ENCODE results near the gene APEX1.

- TF ChIP-seq CTCF (IDR thresholded peaks at IDR 0.05; ENCODE audit: borderline replicate concordance, extremely low read depth, low read length, poor library complexity, severe bottlenecking) (no peak), EZH2 (IDR thresholded peaks at IDR 0.05; ENCODE audit: borderline replicate concordance, low read depth, low read length, severe bottlenecking) (no peak)
These were observed 13.6 kb upstream of the APEX1 start for GRCh38 chr14:20441461-20441860.
